Nephron (organoid): ENCODE measurements around the gene PIAS1.

Source experiments
- H3K27ac Mint-ChIP-seq, 3 experiments: 2 replicates each; pipeline ENCODE4 v1.8.0; 2020; ENCODE audit warnings: mixed read lengths in 3 of 3, mild to moderate bottlenecking in 2 of 3, moderate library complexity in 1 of 3
- H3K27me3 Mint-ChIP-seq: 2 replicates; pipeline ENCODE4 v1.8.0; 2021; ENCODE audit warnings: low read depth, mild to moderate bottlenecking, moderate library complexity, mixed read lengths
- H3K36me3 Mint-ChIP-seq: 2 replicates; pipeline ENCODE4 v1.8.0; 2020; ENCODE audit warnings: low read depth, mixed read lengths
- H3K4me1 Mint-ChIP-seq: 2 replicates; pipeline ENCODE4 v1.8.0; 2020; ENCODE audit warnings: mixed read lengths
- H3K4me3 Mint-ChIP-seq, 3 experiments: 2 replicates each; pipeline ENCODE4 v1.8.0; 2020; ENCODE audit warnings: mild to moderate bottlenecking in 3 of 3, mixed read lengths in 3 of 3, moderate library complexity in 2 of 3
- H3K9me3 Mint-ChIP-seq: 2 replicates; pipeline ENCODE4 v1.8.0; 2020; ENCODE audit warnings: mixed read lengths
- CTCF ChIP-seq, 3 experiments: fragments of 200-600 bp; sonication (generic); IDR thresholded peaks; one replicate each; pipeline ENCODE4 v1.5.0; 2021; ENCODE audit warnings: antibody characterized with exemption in 3 of 3; ENCODE audit not compliant: unreplicated experiment in 3 of 3

Gene PIAS1

GRCh38 chr15:68113273-68113672 lies 59.2 kb downstream of the PIAS1 start:
- Mint-ChIP-seq H3K36me3 (peaks cover 27% of the 10 kb centered on the region), H3K9me3 (no peaks in the 10 kb centered on the region), H3K4me3 (peak overlapping the region in 2 of 3 experiments; percentile 28 to 49), H3K27ac (peak overlapping the region; percentile 68 to 94 (median 76)), H3K27me3 (no peaks in the 10 kb centered on the region), H3K4me1 (peaks cover 22% of the 10 kb centered on the region)
- no peak for TF ChIP-seq CTCF (IDR thresholded peaks at IDR 0.05; ENCODE audit: unreplicated experiment in 3 of 3)

DNA sequence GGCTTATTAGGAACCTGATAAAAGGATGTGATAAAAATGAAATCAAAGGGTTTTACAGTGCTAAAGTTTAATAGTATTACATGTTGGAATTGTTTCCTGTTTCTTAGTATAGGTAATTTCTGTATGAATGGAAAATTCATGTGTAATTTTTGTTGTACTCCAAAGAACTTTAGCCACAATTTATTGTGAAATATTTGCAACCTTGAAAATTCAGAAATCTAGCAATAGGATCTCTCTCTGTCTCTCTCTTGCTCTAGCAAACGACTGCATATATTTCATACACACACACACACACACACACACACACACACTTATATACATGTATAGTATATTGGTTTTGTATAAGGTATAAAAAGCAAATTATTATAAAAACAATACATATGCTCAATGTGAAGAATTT lies 59.6 kb downstream of the PIAS1 start:
- no peak for TF ChIP-seq CTCF (IDR thresholded peaks at IDR 0.05; ENCODE audit: unreplicated experiment in 3 of 3)
- Mint-ChIP-seq H3K27ac (peak overlapping the region; percentile 68 to 94 (median 76)), H3K36me3 (peaks cover 27% of the 10 kb centered on the region), H3K27me3 (no peaks in the 10 kb centered on the region), H3K4me1 (peaks cover 22% of the 10 kb centered on the region), H3K4me3 (peak overlapping the region in 2 of 3 experiments; percentile 28 to 49), H3K9me3 (no peaks in the 10 kb centered on the region)

DNA sequence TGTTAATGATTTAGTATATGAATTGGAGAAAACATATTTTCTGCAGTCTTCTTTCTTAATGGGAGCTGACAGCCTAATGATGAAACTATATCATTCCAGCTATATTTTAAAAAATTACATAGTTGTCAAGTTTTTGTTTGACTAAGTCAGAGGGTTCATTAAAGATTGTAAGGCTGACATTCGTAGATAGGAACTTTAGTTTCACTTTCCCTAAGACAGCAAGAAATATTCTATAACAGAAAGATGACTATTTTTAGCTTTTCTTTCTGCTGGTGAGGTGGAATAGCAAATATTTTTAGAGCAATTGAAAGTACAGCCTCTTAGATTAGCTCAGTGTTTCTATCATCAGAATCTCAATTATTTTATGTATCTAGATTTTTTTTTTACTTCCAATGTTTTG lies 60.2 kb downstream of the PIAS1 start:
- peaks cover 22% of the 10 kb centered on the region for H3K4me1 Mint-ChIP-seq
- peak overlapping the region; percentile 15 to 94 (median 53) for H3K27ac Mint-ChIP-seq
- no peak for TF ChIP-seq CTCF (IDR thresholded peaks at IDR 0.05; ENCODE audit: unreplicated experiment in 3 of 3)
- H3K27me3 Mint-ChIP-seq: no peaks in the 10 kb centered on the region
- H3K4me3 Mint-ChIP-seq: peak overlapping the region in 2 of 3 experiments; percentile 42 to 74
- H3K36me3 Mint-ChIP-seq: peaks cover 24% of the 10 kb centered on the region
- no peaks in the 10 kb centered on the region for H3K9me3 Mint-ChIP-seq

- H3K27me3 Mint-ChIP-seq: no peaks in the 10 kb centered on the region
- H3K4me3 Mint-ChIP-seq: peak overlapping the region in 2 of 3 experiments; percentile 13 to 74
- no peaks in the 10 kb centered on the region for H3K9me3 Mint-ChIP-seq
- H3K36me3 Mint-ChIP-seq: peaks cover 29% of the 10 kb centered on the region
- H3K4me1 Mint-ChIP-seq: peaks cover 22% of the 10 kb centered on the region
- peak overlapping the region; percentile 15 to 94 (median 53) for H3K27ac Mint-ChIP-seq
- no peak for TF ChIP-seq CTCF (IDR thresholded peaks at IDR 0.05; ENCODE audit: unreplicated experiment in 3 of 3)
Measured at GRCh38 chr15:68114840-68115239, 60.7 kb downstream of the PIAS1 start.

DNA sequence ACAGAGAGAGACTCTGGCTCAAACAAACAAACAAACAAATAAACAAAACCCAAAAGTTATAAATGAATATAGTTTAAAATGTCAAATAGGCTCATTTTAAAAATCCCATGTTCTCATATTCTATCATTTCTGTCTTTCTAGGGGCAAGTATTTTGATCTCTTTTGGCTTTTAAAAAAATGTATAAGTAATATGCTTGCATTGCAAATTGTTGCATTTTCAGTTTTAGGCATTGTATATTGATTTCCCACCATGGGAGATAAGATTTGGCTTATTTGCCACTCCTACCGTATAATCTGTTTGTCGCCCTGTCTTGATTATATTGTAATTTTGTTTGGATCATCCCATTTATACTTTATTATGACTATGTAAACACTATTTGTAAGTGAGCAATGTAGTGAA lies 70.6 kb downstream of the PIAS1 start:
- Mint-ChIP-seq H3K27me3 (no peaks in the 10 kb centered on the region), H3K9me3 (peaks cover 4% of the 10 kb centered on the region), H3K4me3 (no peak overlapping the region), H3K27ac (no peak overlapping the region), H3K36me3 (peaks cover 41% of the 10 kb centered on the region), H3K4me1 (no peaks in the 10 kb centered on the region)
- no peak for TF ChIP-seq CTCF (IDR thresholded peaks at IDR 0.05; ENCODE audit: unreplicated experiment in 3 of 3)

GRCh38 chr15:68126396-68126795 lies 72.3 kb downstream of the PIAS1 start:
- peaks cover 28% of the 10 kb centered on the region for H3K36me3 Mint-ChIP-seq
- peaks cover 1% of the 10 kb centered on the region for H3K9me3 Mint-ChIP-seq
- no peak overlapping the region for H3K4me3 Mint-ChIP-seq
- no peak for TF ChIP-seq CTCF (IDR thresholded peaks at IDR 0.05; ENCODE audit: unreplicated experiment in 3 of 3)
- H3K27me3 Mint-ChIP-seq: no peaks in the 10 kb centered on the region
- no peaks in the 10 kb centered on the region for H3K4me1 Mint-ChIP-seq
- H3K27ac Mint-ChIP-seq: no peak overlapping the region
